ENCODE data around the gene PLPP4.

PLPP4 gene

GRCh38 chr10:120431251-120431651 lies 25.8 kb upstream of the PLPP4 start:
- TF ChIP-seq ZSCAN30 (tag by site-specific recombination; IDR thresholded peaks at IDR 0.05) (no peak), IKZF3 (tag by site-specific recombination; IDR thresholded peaks at IDR 0.05) (no peak), ZSCAN16 (tag by site-specific recombination; IDR thresholded peaks at IDR 0.05) (no peak), ZSCAN5A (tag by site-specific recombination; IDR thresholded peaks at IDR 0.05) (no peak), ZNF138 (tag by site-specific recombination; IDR thresholded peaks at IDR 0.05; ENCODE audit: borderline replicate concordance) (no peak), ZNF302 (tag by site-specific recombination; IDR thresholded peaks at IDR 0.05; ENCODE audit: low read depth) (no peak), ZNF514 (tag by site-specific recombination; IDR thresholded peaks at IDR 0.05) (no peak), KLF17 (tag by site-specific recombination; IDR thresholded peaks at IDR 0.05) (no peak), ZNF596 (tag by site-specific recombination; IDR thresholded peaks at IDR 0.05) (no peak), ZNF549 (tag by site-specific recombination; IDR thresholded peaks at IDR 0.05) (no peak), ZNF530 (tag by site-specific recombination; IDR thresholded peaks at IDR 0.05; ENCODE audit: low read depth) (no peak), ZNF488 (tag by site-specific recombination; IDR thresholded peaks at IDR 0.05) (no peak), HOXA7 (CRISPR knock-in tag; IDR thresholded peaks at IDR 0.05; ENCODE audit: borderline replicate concordance) (no peak)
- Histone ChIP-seq H3K36me3 (ENCODE audit: control insufficient read depth in 2 of 2, insufficient read depth in 1 of 2, low read length in 2 of 2) (no peaks in the 10 kb centered on the region), H3K4me3 (ENCODE audit: low read depth, low read length) (no peak overlapping the region), H3K4me1 (ENCODE audit: control insufficient read depth, insufficient read depth, low read length) (no peaks in the 10 kb centered on the region), H3K9me3 (ENCODE audit: control insufficient read depth, insufficient read depth, low read depth, low read length) (no peaks in the 10 kb centered on the region), H3K27ac (ENCODE audit: extremely low read depth, low read depth, low read length) (no peak overlapping the region)
- CTCF ChIA-PET: no interaction called here
- POLR2A ChIA-PET: no interaction called here

GRCh38 chr10:120432209-120432608 lies 24.8 kb upstream of the PLPP4 start:
- H3K4me1 ChIP-seq (ENCODE audit: control insufficient read depth, insufficient read depth, low read length): no peaks in the 10 kb centered on the region
- H3K36me3 ChIP-seq (ENCODE audit: control insufficient read depth in 2 of 2, insufficient read depth in 1 of 2, low read length in 2 of 2): no peaks in the 10 kb centered on the region
- H3K9me3 ChIP-seq (ENCODE audit: control insufficient read depth, insufficient read depth, low read depth, low read length): no peaks in the 10 kb centered on the region
- ChIA-PET POLR2A (no interaction called here), CTCF (interaction anchor here (1.6 kb wide), 1 partner anchor 8 kb away, joined by 7 read pairs; no protein-coding TSS in a partner anchor)
- no peak overlapping the region for H3K4me3 ChIP-seq (ENCODE audit: low read depth, low read length)
- TF ChIP-seq GLIS1 (tag by site-specific recombination; IDR thresholded peaks at IDR 0.05): no peak
- no peak for TF ChIP-seq ZNF239 (tag by site-specific recombination; IDR thresholded peaks at IDR 0.05)
- no peak for TF ChIP-seq MEIS1 (CRISPR knock-in tag; IDR thresholded peaks at IDR 0.05; ENCODE audit: borderline replicate concordance)
- TF ChIP-seq ZIC2 (tag by site-specific recombination; IDR thresholded peaks at IDR 0.05): no peak
- no peak for TF ChIP-seq ZNF148 (tag by site-specific recombination; IDR thresholded peaks at IDR 0.05; ENCODE audit: borderline replicate concordance)
- TF ChIP-seq ZNF624 (tag by site-specific recombination; IDR thresholded peaks at IDR 0.05): no peak
- TF ChIP-seq CTCF (tag by site-specific recombination; IDR thresholded peaks at IDR 0.05): peak; percentile 44; the same call in 1 of the 2 replicates
- no peak overlapping the region for H3K27ac ChIP-seq (ENCODE audit: extremely low read depth, low read depth, low read length)

Measured in HEK293 (cell line).